Chondrocyte (in vitro differentiated cells): ENCODE data around the gene EYA4. TPM values are rescaled to one million over a fixed set of nuclear protein-coding genes. Genes with fewer than 3 reads are reported as not detected.

Experiments
- DNase-seq: peaks from one replicate; pipeline ENCODE4 v3.0.0; 2021; ENCODE audit warnings: mixed read lengths, low spot score
- H3K27ac Mint-ChIP-seq: one replicate; pipeline ENCODE4 v1.8.0; 2021; ENCODE audit warnings: mild to moderate bottlenecking, moderate library complexity, mixed read lengths; ENCODE audit not compliant: unreplicated experiment
- H3K27me3 Mint-ChIP-seq: 2 replicates; pipeline ENCODE4 v1.8.0; 2021; ENCODE audit warnings: low read depth, mixed read lengths
- H3K36me3 Mint-ChIP-seq: 2 replicates; pipeline ENCODE4 v1.8.0; 2021; ENCODE audit warnings: low read depth, mixed read lengths
- H3K4me1 Mint-ChIP-seq: 2 replicates; pipeline ENCODE4 v1.8.0; 2021; ENCODE audit warnings: low read depth, mild to moderate bottlenecking, mixed read lengths
- H3K4me3 Mint-ChIP-seq: one replicate; pipeline ENCODE4 v1.8.0; 2021; ENCODE audit warnings: mild to moderate bottlenecking, moderate library complexity, mixed read lengths; ENCODE audit not compliant: unreplicated experiment
- H3K9me3 Mint-ChIP-seq: 2 replicates; pipeline ENCODE4 v1.8.0; 2021; ENCODE audit warnings: low read depth, mixed read lengths
- total RNA-seq: library from RNA; stranded (reverse); gene quantifications from 3 replicates; pipeline ENCODE4 v1.2.1, GENCODE V29; 2021
- TF ChIP-seq, protein P1 (sequence below): fragments of 200-600 bp; sonication (generic); IDR thresholded peaks from 2 replicates; pipeline ENCODE4 v1.5.0; 2021; ENCODE audit warnings: antibody characterized with exemption, mild to moderate bottlenecking, moderate library complexity

The EYA4 gene
- total RNA-seq, 1 donor from 2014 or later: 7.9 TPM

DNA sequence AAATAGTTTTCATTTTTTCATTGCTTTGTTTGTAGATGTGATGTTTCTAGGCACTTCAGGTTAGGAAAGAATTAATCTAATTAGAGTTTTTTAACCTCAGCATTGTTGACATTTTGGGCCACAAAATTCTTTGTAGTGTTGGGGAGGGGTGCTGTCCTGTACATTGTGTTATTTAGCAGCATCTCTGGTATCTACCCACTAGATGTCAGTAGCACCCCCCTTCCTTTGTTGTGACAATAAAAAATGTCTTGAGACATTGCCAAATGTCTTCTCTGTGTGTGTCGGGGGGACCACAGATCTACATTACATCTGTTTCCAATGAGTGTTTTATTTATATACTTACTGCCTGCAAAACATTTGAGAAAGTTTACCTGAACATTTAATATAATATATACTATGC, 45.6 kb downstream of the EYA4 start:
- Mint-ChIP-seq H3K9me3 (peaks cover 3% of the 10 kb centered on the region), H3K27ac (no peak overlapping the region), H3K27me3 (no peaks in the 10 kb centered on the region), H3K4me3 (no peak overlapping the region), H3K4me1 (peaks cover 19% of the 10 kb centered on the region), H3K36me3 (no peaks in the 10 kb centered on the region)
- TF ChIP-seq, protein P1, sequence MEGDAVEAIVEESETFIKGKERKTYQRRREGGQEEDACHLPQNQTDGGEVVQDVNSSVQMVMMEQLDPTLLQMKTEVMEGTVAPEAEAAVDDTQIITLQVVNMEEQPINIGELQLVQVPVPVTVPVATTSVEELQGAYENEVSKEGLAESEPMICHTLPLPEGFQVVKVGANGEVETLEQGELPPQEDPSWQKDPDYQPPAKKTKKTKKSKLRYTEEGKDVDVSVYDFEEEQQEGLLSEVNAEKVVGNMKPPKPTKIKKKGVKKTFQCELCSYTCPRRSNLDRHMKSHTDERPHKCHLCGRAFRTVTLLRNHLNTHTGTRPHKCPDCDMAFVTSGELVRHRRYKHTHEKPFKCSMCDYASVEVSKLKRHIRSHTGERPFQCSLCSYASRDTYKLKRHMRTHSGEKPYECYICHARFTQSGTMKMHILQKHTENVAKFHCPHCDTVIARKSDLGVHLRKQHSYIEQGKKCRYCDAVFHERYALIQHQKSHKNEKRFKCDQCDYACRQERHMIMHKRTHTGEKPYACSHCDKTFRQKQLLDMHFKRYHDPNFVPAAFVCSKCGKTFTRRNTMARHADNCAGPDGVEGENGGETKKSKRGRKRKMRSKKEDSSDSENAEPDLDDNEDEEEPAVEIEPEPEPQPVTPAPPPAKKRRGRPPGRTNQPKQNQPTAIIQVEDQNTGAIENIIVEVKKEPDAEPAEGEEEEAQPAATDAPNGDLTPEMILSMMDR: peak; percentile 81
- no peak for DNase-seq

DNA sequence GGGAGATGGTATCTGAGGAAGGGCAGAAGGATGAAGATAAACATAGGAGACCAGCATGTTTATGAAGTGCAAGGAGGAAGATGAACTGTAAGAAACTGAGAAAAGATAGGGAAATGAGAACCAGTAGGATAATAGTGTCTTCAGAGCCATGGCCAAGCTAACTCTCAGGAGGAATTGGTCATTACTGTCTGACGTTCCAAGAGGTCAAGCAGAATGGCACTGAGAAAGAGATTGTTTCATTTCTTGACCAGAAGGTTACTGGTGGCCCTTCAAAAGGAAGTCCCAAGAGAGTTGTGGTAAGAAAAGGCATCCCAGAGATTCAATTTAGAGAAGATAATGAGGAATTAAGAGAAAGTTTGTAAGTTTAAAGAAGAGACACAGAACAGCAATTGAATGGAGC, 47.5 kb downstream of the EYA4 start:
- Mint-ChIP-seq H3K36me3 (no peaks in the 10 kb centered on the region), H3K4me1 (peaks cover 30% of the 10 kb centered on the region), H3K9me3 (peaks cover 3% of the 10 kb centered on the region), H3K27me3 (no peaks in the 10 kb centered on the region), H3K4me3 (no peak overlapping the region), H3K27ac (no peak overlapping the region)
- DNase-seq: no peak
- TF ChIP-seq, protein P1: no peak

DNA sequence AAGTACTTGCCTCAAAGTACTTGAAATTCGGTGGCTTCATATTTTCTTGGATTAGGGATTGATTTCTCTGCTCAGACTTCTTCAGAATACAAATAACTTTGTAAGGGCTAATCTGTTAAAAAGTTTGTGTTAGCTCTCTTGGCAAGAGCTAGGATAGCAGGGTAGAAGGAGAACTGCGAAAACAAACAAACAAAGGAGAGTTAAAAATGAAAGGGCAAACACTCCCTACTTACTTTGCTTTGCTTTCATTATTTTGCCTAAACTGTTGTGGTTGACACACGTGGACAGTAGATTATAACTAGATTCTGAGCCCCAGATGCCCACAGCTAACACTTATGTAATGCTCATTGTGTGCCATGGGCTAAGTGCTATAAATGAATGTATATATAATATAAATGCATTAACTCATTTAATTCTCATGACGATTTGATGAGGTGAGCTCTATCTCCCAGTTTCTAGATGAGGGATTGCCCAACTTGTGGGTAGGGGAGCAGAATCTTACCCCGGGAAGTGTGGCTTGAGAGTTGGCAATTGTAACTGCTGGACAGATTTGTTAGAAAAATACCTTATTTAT, 48.7 kb downstream of the EYA4 start:
- peaks cover 3% of the 10 kb centered on the region for H3K9me3 Mint-ChIP-seq

DNA sequence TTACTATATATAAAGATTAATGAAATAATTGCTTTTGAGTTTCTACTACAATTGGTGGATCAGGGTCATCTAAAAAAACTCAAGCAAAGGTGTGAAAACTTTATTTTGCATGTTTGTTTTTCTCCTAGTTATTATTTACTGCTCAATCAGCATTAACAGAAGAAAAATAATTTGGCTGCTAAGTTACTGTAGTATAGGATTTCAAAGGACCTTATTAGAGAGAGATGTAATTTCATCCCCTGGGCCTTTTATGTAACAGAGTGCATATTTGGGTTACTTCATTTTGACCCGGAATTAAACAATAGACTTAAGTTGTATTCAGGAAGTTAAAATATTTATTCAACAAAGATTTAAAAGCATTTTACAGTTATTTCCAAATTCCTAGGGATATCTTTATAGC, 49.8 kb downstream of the EYA4 start:
- no peak for DNase-seq
- H3K27ac Mint-ChIP-seq: no peak overlapping the region
- H3K9me3 Mint-ChIP-seq: peaks cover 4% of the 10 kb centered on the region
- peaks cover 30% of the 10 kb centered on the region for H3K4me1 Mint-ChIP-seq
- peaks cover under 1% of the 10 kb centered on the region for H3K36me3 Mint-ChIP-seq
- TF ChIP-seq, protein P1: no peak
- peaks cover under 1% of the 10 kb centered on the region for H3K27me3 Mint-ChIP-seq
- H3K4me3 Mint-ChIP-seq: no peak overlapping the region

More for the DNA sequence above, 48.7 kb downstream of the EYA4 start:
- Mint-ChIP-seq H3K4me3 (no peak overlapping the region), H3K27ac (no peak overlapping the region), H3K4me1 (peaks cover 30% of the 10 kb centered on the region), H3K36me3 (no peaks in the 10 kb centered on the region), H3K27me3 (no peaks in the 10 kb centered on the region)
- DNase-seq: no peak
- TF ChIP-seq, protein P1: no peak

DNA sequence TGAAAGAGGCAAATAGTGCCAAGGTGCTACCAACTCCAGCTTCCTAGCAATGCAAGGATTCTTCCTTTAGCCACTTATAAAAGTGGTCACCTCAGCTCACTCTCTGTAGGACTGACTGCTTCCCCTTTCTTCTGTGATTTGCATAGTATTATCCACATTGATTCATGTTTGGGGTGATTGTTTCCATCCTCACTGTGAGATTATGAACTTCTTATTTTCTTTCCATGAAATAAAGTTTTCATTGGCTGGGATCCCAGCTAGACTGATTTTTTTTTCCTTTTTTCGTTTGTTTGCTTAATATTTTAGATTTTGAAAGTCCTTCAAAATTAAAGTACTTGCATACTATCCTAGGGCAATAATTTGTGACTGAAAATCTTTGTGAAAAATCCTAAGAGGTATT, 50.5 kb downstream of the EYA4 start:
- TF ChIP-seq, protein P1: no peak
- no peak overlapping the region for H3K4me3 Mint-ChIP-seq
- H3K27ac Mint-ChIP-seq: peak overlapping the region; percentile 75
- H3K9me3 Mint-ChIP-seq: peaks cover 8% of the 10 kb centered on the region
- DNase-seq: no peak
- H3K4me1 Mint-ChIP-seq: peaks cover 30% of the 10 kb centered on the region
- peaks cover 3% of the 10 kb centered on the region for H3K36me3 Mint-ChIP-seq
- peaks cover 3% of the 10 kb centered on the region for H3K27me3 Mint-ChIP-seq
